Smooth muscle cell (in vitro differentiated cells): ENCODE measurements around the gene SNTG2. TPM values are rescaled to one million over a fixed set of nuclear protein-coding genes. Genes with fewer than 3 reads are reported as not detected.
"Not testable (repeated sequence)": the region's sequence is repeated elsewhere in the genome, so short reads cannot be mapped to it uniquely, and the experiment has no call there.

Source experiments
- DNase-seq: peaks from one replicate; lab custom pipeline; 2025; ENCODE audit not compliant: unreplicated experiment; lab: John Stamatoyannopoulos, UW
- H2AFZ ChIP-seq: fragments of 200-600 bp; sonication (generic); 2 replicates; pipeline ENCODE4 v1.6.0; 2016; ENCODE audit warnings: antibody characterized with exemption, low read depth, mild to moderate bottlenecking
- H3F3A ChIP-seq: fragments of 200-600 bp; sonication (generic); 2 replicates; pipeline ENCODE4 v1.6.0; 2017; ENCODE audit warnings: antibody characterized with exemption, low read depth
- H3K27ac ChIP-seq: fragments of 200-600 bp; sonication (generic); 2 replicates; pipeline ENCODE4 v1.5.1; 2016; ENCODE audit warnings: low read depth, mild to moderate bottlenecking
- H3K27me3 ChIP-seq: fragments of 200-600 bp; sonication (generic); 2 replicates; pipeline ENCODE4 v1.6.1; 2016; ENCODE audit warnings: low read depth, mild to moderate bottlenecking
- H3K36me3 ChIP-seq: fragments of 200-600 bp; sonication (generic); 2 replicates; pipeline ENCODE4 v1.5.1; 2016; ENCODE audit warnings: low read depth
- H3K4me1 ChIP-seq: fragments of 200-600 bp; sonication (generic); 2 replicates; pipeline ENCODE4 v1.5.1; 2016; ENCODE audit warnings: low read depth
- H3K4me2 ChIP-seq: fragments of 200-600 bp; sonication (generic); 2 replicates; pipeline ENCODE4 v1.6.0; 2016; ENCODE audit warnings: mild to moderate bottlenecking
- H3K4me3 ChIP-seq: fragments of 200-600 bp; sonication (generic); 2 replicates; pipeline ENCODE4 v1.5.1; 2016; ENCODE audit warnings: mild to moderate bottlenecking
- H3K79me2 ChIP-seq: fragments of 200-600 bp; sonication (generic); 2 replicates; pipeline ENCODE4 v1.6.0; 2016; ENCODE audit warnings: low read depth, mild to moderate bottlenecking
- H3K9ac ChIP-seq: fragments of 200-600 bp; sonication (generic); 2 replicates; pipeline ENCODE4 v1.6.0; 2016; ENCODE audit warnings: low read depth
- H3K9me3 ChIP-seq: fragments of 200-600 bp; sonication (generic); replicated peaks from 2 replicates; pipeline ENCODE4 v1.5.1; 2016; ENCODE audit warnings: low read depth
- H4K20me1 ChIP-seq: fragments of 200-600 bp; sonication (generic); 2 replicates; pipeline ENCODE4 v1.6.0; 2016; ENCODE audit warnings: low read depth
- WGBS: methylation state at CpG from one replicate; pipeline ENCODE4 v1.1.7; 2016; ENCODE audit warnings: low lambda C conversion rate; 5-methylcytosine and 5-hydroxymethylcytosine counted together
- polyA plus RNA-seq: library from polyadenylated mRNA; unstranded; fragments of >200 nt; fragmentation: Nextera tagmentation; extraction: Ambion mirVana; gene quantifications from 2 replicates; pipeline ENCODE4 v1.2.1, GENCODE V29; 2016
- total RNA-seq: library from RNA; depleted of rRNA; stranded (reverse); fragments of >200 nt; gene quantifications from 2 replicates; pipeline ENCODE4 v1.2.3, GENCODE V29; 2014
- TF ChIP-seq, protein P1 (sequence below): fragments of 200-600 bp; sonication (generic); IDR thresholded peaks from 2 replicates; pipeline ENCODE4 v1.5.1; 2017; ENCODE audit warnings: borderline replicate concordance, mild to moderate bottlenecking, antibody characterized with exemption; ENCODE audit not compliant: insufficient read depth, poor library complexity, severe bottlenecking

Gene SNTG2
- total and polyA plus RNA-seq, 2 experiments from 2014 or later: 0.56 TPM; not detected in 1

DNA sequence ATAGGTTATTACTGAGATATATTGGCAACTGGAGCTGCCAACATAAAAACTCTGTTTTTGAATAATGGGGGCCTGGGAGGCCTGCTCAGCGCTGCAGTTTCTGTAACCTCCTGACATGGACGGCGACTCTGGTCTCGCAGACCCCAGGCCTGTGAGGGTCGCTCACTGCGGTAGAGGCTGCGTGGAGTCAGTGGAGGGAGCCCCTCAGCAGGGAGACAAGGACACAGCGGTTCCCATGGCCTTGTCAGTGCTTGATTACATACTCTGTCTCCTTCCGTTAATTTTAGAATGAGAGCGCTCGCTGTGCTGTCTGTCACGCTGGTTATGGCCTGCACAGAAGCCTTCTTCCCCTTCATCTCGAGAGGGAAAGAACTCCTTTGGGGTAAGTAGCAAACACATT lies 463.5 kb downstream of the SNTG2 start:
- no peak overlapping the region for H3K4me3 ChIP-seq
- no peaks in the 10 kb centered on the region for H3F3A ChIP-seq
- WGBS: 84% methylated on average over 13 of the region's 13 CpGs
- no peaks in the 10 kb centered on the region for H3K4me1 ChIP-seq
- H3K36me3 ChIP-seq: no peaks in the 10 kb centered on the region
- H3K27ac ChIP-seq: no peak overlapping the region
- no peaks in the 10 kb centered on the region for H3K9me3 ChIP-seq
- no peak overlapping the region for H3K9ac ChIP-seq
- no peak overlapping the region for H3K4me2 ChIP-seq
- no peak overlapping the region for H2AFZ ChIP-seq
- no peaks in the 10 kb centered on the region for H3K79me2 ChIP-seq
- no peaks in the 10 kb centered on the region for H3K27me3 ChIP-seq
- H4K20me1 ChIP-seq: no peaks in the 10 kb centered on the region
- no peak for DNase-seq
- TF ChIP-seq, protein P1, sequence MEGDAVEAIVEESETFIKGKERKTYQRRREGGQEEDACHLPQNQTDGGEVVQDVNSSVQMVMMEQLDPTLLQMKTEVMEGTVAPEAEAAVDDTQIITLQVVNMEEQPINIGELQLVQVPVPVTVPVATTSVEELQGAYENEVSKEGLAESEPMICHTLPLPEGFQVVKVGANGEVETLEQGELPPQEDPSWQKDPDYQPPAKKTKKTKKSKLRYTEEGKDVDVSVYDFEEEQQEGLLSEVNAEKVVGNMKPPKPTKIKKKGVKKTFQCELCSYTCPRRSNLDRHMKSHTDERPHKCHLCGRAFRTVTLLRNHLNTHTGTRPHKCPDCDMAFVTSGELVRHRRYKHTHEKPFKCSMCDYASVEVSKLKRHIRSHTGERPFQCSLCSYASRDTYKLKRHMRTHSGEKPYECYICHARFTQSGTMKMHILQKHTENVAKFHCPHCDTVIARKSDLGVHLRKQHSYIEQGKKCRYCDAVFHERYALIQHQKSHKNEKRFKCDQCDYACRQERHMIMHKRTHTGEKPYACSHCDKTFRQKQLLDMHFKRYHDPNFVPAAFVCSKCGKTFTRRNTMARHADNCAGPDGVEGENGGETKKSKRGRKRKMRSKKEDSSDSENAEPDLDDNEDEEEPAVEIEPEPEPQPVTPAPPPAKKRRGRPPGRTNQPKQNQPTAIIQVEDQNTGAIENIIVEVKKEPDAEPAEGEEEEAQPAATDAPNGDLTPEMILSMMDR: no peak

DNA sequence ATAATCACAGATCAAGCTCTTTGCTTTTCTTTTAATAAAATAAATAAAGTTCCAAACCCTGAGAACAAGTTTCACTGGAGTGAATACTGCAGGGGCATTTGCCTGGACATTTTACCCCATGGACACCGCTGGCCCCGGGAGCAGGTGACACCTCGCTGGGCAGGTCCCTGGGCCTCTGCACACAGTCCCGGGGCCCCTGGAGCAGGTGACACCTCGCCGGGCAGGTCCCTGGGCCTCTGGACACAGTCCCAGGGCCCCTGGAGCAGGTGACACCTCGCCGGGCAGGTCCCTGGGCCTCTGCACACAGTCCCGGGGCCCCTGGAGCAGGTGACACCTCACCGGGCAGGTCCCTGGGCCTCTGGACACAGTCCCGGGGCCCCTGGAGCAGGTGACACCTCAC lies 464.3 kb downstream of the SNTG2 start:
- DNase-seq, H3K79me2 ChIP-seq, H3K27me3 ChIP-seq, H3K36me3 ChIP-seq, H2AFZ ChIP-seq, H3K4me2 ChIP-seq, H3K9ac ChIP-seq, H4K20me1 ChIP-seq, H3K9me3 ChIP-seq, H3F3A ChIP-seq, H3K4me1 ChIP-seq, H3K4me3 ChIP-seq, H3K27ac ChIP-seq: not testable (repeated sequence)
- 91% methylated on average over 11 of the region's 11 CpGs for WGBS

DNA sequence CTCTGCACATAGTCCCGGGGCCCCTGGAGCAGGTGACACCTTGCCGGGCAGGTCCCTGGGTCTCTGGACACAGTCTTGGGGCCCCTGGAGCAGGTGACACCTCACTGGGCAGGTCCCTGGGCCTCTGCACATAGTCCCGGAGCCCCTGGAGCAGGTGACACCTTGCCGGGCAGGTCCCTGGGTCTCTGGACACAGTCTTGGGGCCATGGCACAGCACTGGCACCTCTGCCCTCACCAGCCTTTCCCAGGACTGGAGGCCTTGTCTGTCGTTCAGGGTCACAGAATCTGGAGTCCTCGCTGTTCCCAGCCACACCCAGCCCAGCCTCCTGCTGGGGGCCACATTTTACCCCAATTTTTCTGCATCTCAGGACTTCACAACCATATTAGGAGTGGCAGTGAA lies 464.9 kb downstream of the SNTG2 start:
- H3K79me2 ChIP-seq: no peaks in the 10 kb centered on the region
- no peaks in the 10 kb centered on the region for H3K36me3 ChIP-seq
- TF ChIP-seq, protein P1: no peak
- H3F3A ChIP-seq: no peaks in the 10 kb centered on the region
- H2AFZ ChIP-seq: no peak overlapping the region
- no peaks in the 10 kb centered on the region for H4K20me1 ChIP-seq
- H3K27me3 ChIP-seq: no peaks in the 10 kb centered on the region
- WGBS: 96% methylated on average over 6 of the region's 6 CpGs
- no peak overlapping the region for H3K4me2 ChIP-seq
- no peak overlapping the region for H3K27ac ChIP-seq
- no peak overlapping the region for H3K9ac ChIP-seq
- no peaks in the 10 kb centered on the region for H3K4me1 ChIP-seq
- no peaks in the 10 kb centered on the region for H3K9me3 ChIP-seq
- no peak overlapping the region for H3K4me3 ChIP-seq
- DNase-seq: no peak
